AML-193 (cell line): ENCODE data around the gene ITGB7.

Experiments used
- DNase-seq, 2 experiments: peaks; one replicate each; lab custom pipeline; 2025; lab: John Stamatoyannopoulos, UW

The ITGB7 gene, protein sequence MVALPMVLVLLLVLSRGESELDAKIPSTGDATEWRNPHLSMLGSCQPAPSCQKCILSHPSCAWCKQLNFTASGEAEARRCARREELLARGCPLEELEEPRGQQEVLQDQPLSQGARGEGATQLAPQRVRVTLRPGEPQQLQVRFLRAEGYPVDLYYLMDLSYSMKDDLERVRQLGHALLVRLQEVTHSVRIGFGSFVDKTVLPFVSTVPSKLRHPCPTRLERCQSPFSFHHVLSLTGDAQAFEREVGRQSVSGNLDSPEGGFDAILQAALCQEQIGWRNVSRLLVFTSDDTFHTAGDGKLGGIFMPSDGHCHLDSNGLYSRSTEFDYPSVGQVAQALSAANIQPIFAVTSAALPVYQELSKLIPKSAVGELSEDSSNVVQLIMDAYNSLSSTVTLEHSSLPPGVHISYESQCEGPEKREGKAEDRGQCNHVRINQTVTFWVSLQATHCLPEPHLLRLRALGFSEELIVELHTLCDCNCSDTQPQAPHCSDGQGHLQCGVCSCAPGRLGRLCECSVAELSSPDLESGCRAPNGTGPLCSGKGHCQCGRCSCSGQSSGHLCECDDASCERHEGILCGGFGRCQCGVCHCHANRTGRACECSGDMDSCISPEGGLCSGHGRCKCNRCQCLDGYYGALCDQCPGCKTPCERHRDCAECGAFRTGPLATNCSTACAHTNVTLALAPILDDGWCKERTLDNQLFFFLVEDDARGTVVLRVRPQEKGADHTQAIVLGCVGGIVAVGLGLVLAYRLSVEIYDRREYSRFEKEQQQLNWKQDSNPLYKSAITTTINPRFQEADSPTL

DNA sequence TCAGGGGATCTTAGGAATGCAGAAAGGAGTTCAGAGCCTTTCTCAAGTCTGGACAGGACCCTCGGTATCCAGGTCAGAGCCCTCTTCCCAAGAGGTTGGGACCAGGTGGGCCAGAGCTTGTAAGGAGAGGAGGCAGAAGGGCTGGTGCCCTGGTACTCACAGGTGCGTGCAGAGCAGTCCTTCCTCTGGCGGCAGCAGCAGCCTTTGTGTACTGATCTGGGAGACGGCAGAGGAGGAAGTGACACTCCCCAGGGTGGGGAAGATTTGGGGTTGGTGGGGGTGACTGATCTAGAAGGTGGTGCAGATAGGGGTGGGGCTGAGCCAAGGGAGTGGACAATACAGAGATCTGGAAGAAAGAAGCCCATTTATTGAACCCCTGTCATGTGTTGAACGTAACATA lies at the start of gene ITGB7:
TSS of gene ITGB7 (minus strand) at position 210 of the 400 bp plus-strand sequence. CDS start 6,808 bp downstream, outside the sequence.
- DNase-seq = no peak

- peak; percentile 88 to 93 for DNase-seq
These were observed 48.9 kb upstream of the ITGB7 start for GRCh38 chr12:53255996-53256395.

DNA sequence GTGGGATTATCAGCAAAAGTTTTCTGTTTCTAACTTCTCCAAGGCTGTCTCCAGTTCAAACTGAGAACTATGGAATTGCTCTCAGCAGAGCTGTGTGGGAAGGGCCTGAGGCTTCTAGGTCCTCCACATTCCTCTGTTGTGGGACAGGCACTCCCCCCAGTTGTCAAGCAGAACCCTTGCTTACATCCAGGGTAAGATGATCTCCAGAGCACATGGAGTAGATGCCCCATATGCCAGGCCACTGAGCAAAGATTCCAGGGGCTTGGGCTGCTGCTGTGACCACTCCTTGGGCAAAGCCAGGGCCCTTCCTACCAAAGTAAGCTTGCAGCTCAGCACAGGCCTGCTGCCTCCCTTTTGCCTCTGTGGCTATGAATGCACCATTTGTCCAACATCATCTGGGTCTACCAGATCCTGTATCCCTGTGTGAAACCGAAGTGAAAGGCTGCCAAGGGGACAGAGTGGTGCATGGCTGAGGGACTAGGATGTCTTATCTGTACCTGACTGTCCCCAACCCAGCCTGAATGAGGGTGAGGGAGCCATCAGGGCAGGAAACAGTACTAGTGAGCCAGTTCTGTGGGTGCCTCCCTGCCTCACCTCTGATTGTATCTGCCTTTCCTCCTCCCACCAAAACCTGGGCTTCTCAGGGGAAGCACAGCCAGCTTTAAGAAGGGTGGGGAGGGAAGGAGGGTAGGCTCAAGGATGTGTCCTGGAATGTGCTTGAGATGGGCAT lies 47.9 kb upstream of the ITGB7 start:
- no peak for DNase-seq

DNA sequence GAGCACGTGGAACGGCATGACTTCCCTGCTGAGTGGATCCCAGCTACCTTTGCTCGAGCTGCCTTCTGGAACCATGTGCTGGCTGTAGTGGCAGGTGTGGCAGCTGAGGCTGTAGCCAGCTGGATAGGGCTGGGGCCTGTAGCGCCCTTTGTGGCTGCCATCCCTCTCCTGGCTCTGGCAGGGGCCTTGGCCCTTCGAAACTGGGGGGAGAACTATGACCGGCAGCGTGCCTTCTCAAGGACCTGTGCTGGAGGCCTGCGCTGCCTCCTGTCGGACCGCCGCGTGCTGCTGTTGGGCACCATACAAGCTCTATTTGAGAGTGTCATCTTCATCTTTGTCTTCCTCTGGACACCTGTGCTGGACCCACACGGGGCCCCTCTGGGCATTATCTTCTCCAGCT lies 46.2 kb upstream of the ITGB7 start:
- no peak for DNase-seq

GRCh38 chr12:53252349-53252916 lies 45.4 kb upstream of the ITGB7 start:
- peak in 1 of 2 experiments; percentile 21 for DNase-seq

DNA sequence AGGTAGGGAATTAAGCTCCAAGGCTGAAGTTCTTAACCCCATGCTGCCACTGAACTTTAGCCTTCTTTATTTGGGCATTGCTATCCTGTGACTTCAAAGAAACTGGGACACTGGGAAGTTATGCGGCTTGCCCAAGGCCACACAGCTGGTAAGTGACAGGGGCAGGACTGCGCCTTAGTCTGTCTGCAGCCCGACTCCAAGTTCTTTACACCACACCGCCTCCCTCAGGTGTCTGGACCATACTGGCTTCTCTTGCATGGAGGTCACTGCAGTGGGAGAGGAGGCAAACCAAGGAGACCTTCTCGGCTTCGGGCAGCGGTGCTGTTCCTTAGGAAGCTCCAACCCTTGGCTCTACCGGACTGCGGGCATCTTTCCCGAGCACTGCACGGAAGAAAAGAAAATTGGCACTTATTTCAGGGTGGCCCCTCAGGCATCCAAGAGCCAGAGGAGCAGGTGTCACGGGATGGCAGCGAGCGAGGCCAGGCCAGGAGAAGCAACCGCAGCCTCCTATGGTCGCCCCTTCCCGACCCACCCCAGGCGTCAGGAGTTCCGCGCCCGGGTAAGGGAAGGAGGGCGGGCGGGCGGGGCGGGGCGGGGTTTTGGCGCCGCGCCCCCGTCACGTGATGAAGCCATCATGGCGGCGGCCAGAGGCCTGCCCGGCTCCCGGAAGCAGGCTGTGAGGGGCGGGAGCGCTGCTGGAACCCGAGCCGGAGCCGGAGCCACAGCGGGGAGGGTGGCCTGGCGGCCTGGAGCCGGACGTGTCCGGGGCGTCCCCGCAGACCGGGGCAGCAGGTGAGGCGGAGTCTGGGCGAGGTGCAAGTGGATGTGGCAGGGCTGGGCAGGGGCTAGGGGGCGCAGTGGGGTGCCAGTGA lies 44.7 kb upstream of the ITGB7 start:
- DNase-seq = peak; percentile 49 to 52

- DNase-seq = no peak
These were observed 38.2 kb upstream of the ITGB7 start for GRCh38 chr12:53245286-53245685.

DNA sequence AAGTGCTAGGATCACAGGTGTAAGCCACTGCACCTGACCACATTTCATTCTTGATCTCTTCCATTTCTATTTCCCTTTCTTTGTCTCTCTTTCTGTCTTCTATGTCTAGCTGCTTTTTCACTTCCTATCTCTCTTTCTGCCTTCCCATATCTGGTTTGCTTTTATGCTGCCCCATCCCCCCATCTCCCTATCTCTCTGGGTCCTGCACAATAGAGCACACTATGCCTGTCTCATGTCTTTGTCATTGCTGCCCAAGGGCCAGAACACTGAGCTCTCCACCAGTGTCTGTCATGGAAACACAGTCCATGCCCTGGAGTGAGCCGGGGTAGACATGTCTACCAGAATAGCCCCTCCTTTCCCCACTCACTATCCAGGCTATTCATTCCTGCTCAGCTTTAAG lies 37.3 kb upstream of the ITGB7 start:
- DNase-seq = no peak

DNA sequence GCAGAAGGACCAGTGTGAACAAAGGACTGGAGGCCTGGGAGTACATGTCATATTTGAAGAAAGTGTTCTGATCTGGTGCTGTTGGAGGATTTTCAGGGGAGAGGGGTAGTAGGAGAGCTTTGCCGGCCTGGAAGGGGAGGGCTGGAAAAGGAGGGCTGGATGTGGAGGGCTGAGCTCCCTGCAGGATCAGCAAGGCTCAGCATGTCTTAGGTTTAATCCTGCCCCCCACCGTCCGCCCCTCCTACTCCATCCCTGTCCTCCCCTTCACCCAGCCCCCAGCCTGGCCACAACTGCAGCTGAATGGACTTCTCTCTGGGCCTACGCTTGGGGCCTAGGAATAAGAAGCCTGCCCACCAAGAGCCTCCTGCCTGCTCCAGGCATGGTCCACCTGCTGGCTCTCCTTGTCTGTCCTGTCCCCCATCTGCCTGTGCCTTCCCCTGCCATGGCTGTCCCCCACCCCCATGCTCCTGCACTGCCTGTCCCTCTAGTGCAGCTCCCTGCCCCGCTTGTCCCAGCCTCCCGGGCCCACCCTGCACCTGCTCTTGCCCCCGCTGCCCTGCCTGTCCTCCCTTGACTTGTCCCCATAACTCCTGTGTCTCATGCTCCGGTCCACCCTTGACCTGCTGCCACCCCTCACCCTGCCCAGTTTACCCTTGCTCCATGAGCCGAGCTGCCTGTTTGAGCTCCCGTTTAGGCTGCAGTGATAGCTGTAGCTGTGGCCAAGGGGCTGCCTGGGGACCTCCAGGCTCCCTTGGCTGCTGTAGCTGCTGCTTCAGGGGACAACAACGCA lies 34.8 kb upstream of the ITGB7 start:
- DNase-seq = no peak

GRCh38 chr12:53239643-53240258 lies 32.7 kb upstream of the ITGB7 start:
- DNase-seq = no peak

DNA sequence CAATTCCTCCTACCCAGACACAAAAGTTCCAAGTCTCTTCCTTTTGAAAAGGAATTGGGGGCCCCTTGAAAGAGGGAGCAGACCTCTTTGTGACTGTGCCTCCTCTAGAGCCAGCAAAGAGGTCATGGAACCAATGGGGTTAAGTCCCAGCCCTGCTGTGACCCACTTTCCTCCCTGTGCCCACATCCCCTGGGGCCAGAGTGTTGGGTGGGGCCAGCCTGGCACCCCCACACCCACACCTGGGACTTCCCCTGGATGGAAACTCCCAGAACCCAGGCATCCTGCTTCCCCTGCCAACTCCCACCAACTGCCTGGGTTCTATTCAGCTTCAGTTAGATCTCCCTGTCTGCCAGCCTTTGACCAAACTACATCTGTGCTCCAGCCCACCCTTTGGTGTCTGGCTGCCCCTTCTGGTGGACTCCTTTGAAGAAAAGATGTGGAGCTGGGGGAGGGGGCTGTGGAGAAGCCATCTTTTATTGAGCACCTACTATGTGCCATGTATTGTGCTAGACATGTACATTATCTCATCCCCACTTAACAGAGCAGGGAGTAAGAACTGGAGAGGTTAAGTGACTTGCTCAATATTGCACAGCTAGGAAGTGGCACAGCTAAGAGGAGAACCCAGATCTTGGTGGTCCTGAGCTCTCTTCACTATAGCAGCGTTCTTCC lies 29.5 kb upstream of the ITGB7 start:
- no peak for DNase-seq

- DNase-seq = no peak
These were observed 28.8 kb upstream of the ITGB7 start for GRCh38 chr12:53235742-53236442.

DNA sequence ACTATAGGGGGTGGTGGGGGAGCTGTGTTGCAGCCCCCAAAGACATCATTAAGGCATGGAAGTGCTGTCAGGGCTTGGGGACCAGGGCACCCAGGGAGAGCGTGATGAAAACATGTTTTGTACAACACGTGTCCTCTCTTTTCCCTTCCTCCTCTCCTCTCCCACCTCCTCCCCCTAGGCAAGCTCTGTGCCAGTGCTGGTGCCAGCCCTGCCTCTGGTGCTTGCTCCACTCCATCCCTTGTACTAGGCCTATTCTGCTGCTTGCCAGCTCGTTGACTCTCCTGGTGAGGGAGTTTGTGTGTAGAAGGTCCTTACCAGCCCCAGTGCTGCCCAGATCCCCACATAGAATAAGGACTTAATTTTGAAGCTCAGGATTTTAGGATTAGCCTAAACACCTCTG lies 28.1 kb upstream of the ITGB7 start:
- no peak for DNase-seq

GRCh38 chr12:53234271-53234914 lies 27.3 kb upstream of the ITGB7 start:
- no peak for DNase-seq

DNA sequence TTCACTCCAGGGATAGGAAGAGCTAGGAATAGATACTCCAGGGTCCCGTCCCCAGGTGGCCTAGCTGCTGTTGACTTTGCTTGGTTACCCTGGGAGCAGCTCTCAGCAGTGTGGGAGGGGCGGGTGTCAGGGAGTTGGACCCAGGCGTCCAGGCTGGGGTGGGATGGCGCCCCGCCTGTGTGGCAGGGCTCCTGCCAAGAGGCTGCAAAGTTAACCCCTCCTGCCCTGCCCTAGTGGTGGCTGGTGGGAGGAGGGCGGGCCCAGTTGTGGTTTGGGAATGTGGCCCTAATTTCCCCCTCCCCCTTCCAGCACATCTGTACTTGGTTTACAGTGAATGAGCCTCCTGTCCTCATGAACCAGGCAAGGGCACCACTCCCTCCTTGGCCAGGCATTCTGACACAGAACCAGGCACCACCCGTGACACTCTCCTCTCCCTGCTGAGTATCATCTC lies 26.6 kb upstream of the ITGB7 start:
- no peak for DNase-seq

GRCh38 chr12:53232646-53233461 lies 25.8 kb upstream of the ITGB7 start:
- DNase-seq = peak in 1 of 2 experiments; percentile 26
